Measurements from ENCODE around the gene BCL7A. TPM values are rescaled to one million over a fixed set of nuclear protein-coding genes. Genes with fewer than 3 reads are reported as not detected.
"Not testable (repeated sequence)": the region's sequence is repeated elsewhere in the genome, so short reads cannot be mapped to it uniquely, and the experiment has no call there.

BCL7A gene
- total and polyA plus RNA-seq, 4 donors, result 3.5 to 8.3 (median 4.9) TPM

GRCh38 chr12:121986489-121987245 is 35.0 kb upstream of the BCL7A start:
- DNase-seq (ENCODE audit: low spot score), result no peak
- Histone ChIP-seq H3K9me3 (ENCODE audit: control insufficient read depth in 4 of 4, low read length in 3 of 4) (no peaks in the 10 kb centered on the region), H3K4me1 (ENCODE audit: control insufficient read depth in 4 of 4, insufficient read depth in 4 of 4, low read length in 3 of 4) (no peaks in the 10 kb centered on the region), H3K27me3 (ENCODE audit: control insufficient read depth in 4 of 4, insufficient read depth in 4 of 4, low read length in 3 of 4) (no peaks in the 10 kb centered on the region), H3K9ac (ENCODE audit: low read depth in 1 of 2, low read length in 2 of 2) (no peak overlapping the region), H3K36me3 (ENCODE audit: control insufficient read depth in 4 of 4, insufficient read depth in 3 of 4, low read depth in 1 of 4, low read length in 3 of 4) (peaks cover 0 to 2% (median 0%) of the 10 kb centered on the region in 4 donors), H3K27ac (ENCODE audit: low read depth in 1 of 2, low read length in 2 of 2) (no peak overlapping the region), H3K4me3 (ENCODE audit: low read depth in 1 of 3, low read length in 3 of 3) (no peak overlapping the region)
- WGBS, result 89% methylated on average over 14 of the region's 14 CpGs
- no peak for TF ChIP-seq FOXA2 (IDR thresholded peaks at IDR 0.05)
- TF ChIP-seq JUND (IDR thresholded peaks at IDR 0.05), result no peak
- no peak for TF ChIP-seq GABPA (IDR thresholded peaks at IDR 0.05 in 1 of 2, conservative IDR thresholded peaks at IDR 0.05 in 1 of 2)
- TF ChIP-seq SP1 (IDR thresholded peaks at IDR 0.05), result no peak
- no peak for TF ChIP-seq YY1 (IDR thresholded peaks at IDR 0.05)
- no peak for TF ChIP-seq EGR1 (IDR thresholded peaks at IDR 0.05; ENCODE audit: low read depth in 2 of 2)
- TF ChIP-seq, protein P1, sequence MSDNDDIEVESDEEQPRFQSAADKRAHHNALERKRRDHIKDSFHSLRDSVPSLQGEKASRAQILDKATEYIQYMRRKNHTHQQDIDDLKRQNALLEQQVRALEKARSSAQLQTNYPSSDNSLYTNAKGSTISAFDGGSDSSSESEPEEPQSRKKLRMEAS (IDR thresholded peaks at IDR 0.05), result no peak
- TF ChIP-seq CTCF (IDR thresholded peaks at IDR 0.05; ENCODE audit: low read depth, low read length, missing input control), result no peak
- no peak for TF ChIP-seq FOXA1 (IDR thresholded peaks at IDR 0.05)
- no peak for TF ChIP-seq ATF3 (IDR thresholded peaks at IDR 0.05)
- no peak for TF ChIP-seq RAD21 (IDR thresholded peaks at IDR 0.05)

DNA sequence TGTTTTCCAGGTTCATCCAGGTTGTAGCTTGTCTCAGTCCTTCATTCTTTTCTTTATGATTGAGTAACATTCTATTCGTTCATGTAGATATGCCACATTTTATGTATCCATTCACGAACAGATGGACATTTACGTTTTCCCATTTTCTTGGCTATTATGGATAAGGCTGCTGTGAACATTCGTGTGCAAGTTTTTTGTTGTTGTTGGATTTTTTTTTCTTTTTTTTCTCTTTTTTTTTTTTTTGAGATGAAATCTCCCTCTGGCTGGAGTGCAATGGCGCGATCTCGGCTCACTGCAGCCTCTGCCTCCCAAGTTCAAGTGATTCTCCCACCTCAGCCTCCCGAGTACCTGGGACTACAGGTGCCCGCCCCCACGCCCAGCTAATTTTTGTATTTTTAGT is 33.2 kb upstream of the BCL7A start:
- not testable (repeated sequence) for H3K27me3 ChIP-seq (ENCODE audit: control insufficient read depth in 4 of 4, insufficient read depth in 4 of 4, low read length in 3 of 4); H3K27ac ChIP-seq (ENCODE audit: low read depth in 1 of 2, low read length in 2 of 2); H3K4me1 ChIP-seq (ENCODE audit: control insufficient read depth in 4 of 4, insufficient read depth in 4 of 4, low read length in 3 of 4); DNase-seq (ENCODE audit: low spot score); H3K4me3 ChIP-seq (ENCODE audit: low read depth in 1 of 3, low read length in 3 of 3); H3K9me3 ChIP-seq (ENCODE audit: control insufficient read depth in 4 of 4, low read length in 3 of 4); H3K36me3 ChIP-seq (ENCODE audit: control insufficient read depth in 4 of 4, insufficient read depth in 3 of 4, low read depth in 1 of 4, low read length in 3 of 4); H3K9ac ChIP-seq (ENCODE audit: low read depth in 1 of 2, low read length in 2 of 2)
- 95% methylated on average over 10 of the region's 10 CpGs for WGBS

DNA sequence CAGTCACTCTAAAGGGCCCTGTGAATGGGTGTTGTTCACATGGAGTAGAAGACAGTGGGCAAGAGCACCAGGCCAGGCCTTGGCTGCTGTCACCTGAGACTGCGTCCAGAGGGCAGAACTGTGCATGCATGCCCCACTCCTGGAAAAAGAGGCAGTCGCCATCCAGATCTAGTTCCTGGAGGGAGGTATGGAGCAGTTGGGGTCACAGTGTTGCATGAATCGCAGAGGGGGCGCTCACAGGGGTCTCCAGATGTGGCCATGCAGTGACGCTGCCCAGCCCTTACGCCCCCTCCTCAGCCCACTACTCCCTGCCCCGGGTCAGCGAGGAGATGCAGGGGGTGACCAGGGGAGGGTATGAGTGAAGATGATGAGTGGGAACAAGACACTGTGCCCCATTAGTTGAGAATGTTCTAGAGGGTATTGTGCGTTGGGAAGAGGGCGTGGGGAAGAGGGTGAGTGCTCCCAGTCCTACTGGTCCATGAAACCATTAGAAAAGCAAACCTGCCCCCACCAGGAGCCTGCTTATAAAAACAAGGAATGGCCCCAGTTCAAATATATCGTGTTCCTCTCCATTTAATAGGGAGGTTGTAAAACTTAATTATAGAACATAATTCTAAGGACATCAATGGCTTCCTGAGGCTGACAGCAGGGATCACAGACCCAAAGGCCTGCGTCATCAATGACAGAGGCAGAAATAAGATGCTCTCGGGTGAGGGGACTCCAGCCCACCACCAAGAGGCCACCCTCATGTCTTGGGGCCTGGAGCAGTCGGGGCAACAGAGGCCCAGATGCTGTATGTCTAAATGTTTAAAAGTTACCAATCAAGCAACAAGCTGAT is 32.2 kb upstream of the BCL7A start:
- no peaks in the 10 kb centered on the region for H3K27me3 ChIP-seq (ENCODE audit: control insufficient read depth in 4 of 4, insufficient read depth in 4 of 4, low read length in 3 of 4)
- DNase-seq (ENCODE audit: low spot score), result no peak
- WGBS, result 95% methylated on average over 14 of the region's 14 CpGs
- H3K4me3 ChIP-seq (ENCODE audit: low read depth in 1 of 3, low read length in 3 of 3), result no peak overlapping the region
- peaks cover 0 to 2% (median 0%) of the 10 kb centered on the region in 4 donors for H3K36me3 ChIP-seq (ENCODE audit: control insufficient read depth in 4 of 4, insufficient read depth in 3 of 4, low read depth in 1 of 4, low read length in 3 of 4)
- no peaks in the 10 kb centered on the region for H3K9me3 ChIP-seq (ENCODE audit: control insufficient read depth in 4 of 4, low read length in 3 of 4)
- H3K9ac ChIP-seq (ENCODE audit: low read depth in 1 of 2, low read length in 2 of 2), result no peak overlapping the region
- H3K27ac ChIP-seq (ENCODE audit: low read depth in 1 of 2, low read length in 2 of 2), result no peak overlapping the region
- TF ChIP-seq HNF4G (IDR thresholded peaks at IDR 0.05) (no peak), RAD21 (IDR thresholded peaks at IDR 0.05) (no peak), HNF4A (conservative IDR thresholded peaks at IDR 0.05) (no peak), FOXA1 (IDR thresholded peaks at IDR 0.05) (no peak), ATF3 (IDR thresholded peaks at IDR 0.05) (no peak), SP1 (IDR thresholded peaks at IDR 0.05) (no peak), RXRA (IDR thresholded peaks at IDR 0.05) (no peak), JUND (IDR thresholded peaks at IDR 0.05) (no peak), REST (IDR thresholded peaks at IDR 0.05) (no peak), FOXA2 (IDR thresholded peaks at IDR 0.05) (no peak), YY1 (IDR thresholded peaks at IDR 0.05) (no peak)
- H3K4me1 ChIP-seq (ENCODE audit: control insufficient read depth in 4 of 4, insufficient read depth in 4 of 4, low read length in 3 of 4), result no peaks in the 10 kb centered on the region
